Measurements from ENCODE around the gene C16orf46. TPM values are rescaled to one million over a fixed set of nuclear protein-coding genes. Genes with fewer than 3 reads are reported as not detected.
A peak's percentile ranks its signal among the peaks of the same experiment; 100 is the strongest.

The C16orf46 gene
- total and polyA plus RNA-seq, 2 of the 13 experiments (the other 11 are each of a cell fraction or from before 2014, with no cell fraction given) = 0.38 to 0.55 TPM

GRCh38 chr16:81035398-81035974 lies 41.6 kb downstream of the C16orf46 start, which contains the start of gene ATMIN (continued):
- TF ChIP-seq, protein P1, sequence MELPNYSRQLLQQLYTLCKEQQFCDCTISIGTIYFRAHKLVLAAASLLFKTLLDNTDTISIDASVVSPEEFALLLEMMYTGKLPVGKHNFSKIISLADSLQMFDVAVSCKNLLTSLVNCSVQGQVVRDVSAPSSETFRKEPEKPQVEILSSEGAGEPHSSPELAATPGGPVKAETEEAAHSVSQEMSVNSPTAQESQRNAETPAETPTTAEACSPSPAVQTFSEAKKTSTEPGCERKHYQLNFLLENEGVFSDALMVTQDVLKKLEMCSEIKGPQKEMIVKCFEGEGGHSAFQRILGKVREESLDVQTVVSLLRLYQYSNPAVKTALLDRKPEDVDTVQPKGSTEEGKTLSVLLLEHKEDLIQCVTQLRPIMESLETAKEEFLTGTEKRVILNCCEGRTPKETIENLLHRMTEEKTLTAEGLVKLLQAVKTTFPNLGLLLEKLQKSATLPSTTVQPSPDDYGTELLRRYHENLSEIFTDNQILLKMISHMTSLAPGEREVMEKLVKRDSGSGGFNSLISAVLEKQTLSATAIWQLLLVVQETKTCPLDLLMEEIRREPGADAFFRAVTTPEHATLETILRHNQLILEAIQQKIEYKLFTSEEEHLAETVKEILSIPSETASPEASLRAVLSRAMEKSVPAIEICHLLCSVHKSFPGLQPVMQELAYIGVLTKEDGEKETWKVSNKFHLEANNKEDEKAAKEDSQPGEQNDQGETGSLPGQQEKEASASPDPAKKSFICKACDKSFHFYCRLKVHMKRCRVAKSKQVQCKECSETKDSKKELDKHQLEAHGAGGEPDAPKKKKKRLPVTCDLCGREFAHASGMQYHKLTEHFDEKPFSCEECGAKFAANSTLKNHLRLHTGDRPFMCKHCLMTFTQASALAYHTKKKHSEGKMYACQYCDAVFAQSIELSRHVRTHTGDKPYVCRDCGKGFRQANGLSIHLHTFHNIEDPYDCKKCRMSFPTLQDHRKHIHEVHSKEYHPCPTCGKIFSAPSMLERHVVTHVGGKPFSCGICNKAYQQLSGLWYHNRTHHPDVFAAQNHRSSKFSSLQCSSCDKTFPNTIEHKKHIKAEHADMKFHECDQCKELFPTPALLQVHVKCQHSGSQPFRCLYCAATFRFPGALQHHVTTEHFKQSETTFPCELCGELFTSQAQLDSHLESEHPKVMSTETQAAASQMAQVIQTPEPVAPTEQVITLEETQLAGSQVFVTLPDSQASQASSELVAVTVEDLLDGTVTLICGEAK (IDR thresholded peaks at IDR 0.05) = no peak
- TF ChIP-seq, protein P1 (CRISPR knock-in tag; IDR thresholded peaks at IDR 0.05) = no peak
- TF ChIP-seq, protein P2, sequence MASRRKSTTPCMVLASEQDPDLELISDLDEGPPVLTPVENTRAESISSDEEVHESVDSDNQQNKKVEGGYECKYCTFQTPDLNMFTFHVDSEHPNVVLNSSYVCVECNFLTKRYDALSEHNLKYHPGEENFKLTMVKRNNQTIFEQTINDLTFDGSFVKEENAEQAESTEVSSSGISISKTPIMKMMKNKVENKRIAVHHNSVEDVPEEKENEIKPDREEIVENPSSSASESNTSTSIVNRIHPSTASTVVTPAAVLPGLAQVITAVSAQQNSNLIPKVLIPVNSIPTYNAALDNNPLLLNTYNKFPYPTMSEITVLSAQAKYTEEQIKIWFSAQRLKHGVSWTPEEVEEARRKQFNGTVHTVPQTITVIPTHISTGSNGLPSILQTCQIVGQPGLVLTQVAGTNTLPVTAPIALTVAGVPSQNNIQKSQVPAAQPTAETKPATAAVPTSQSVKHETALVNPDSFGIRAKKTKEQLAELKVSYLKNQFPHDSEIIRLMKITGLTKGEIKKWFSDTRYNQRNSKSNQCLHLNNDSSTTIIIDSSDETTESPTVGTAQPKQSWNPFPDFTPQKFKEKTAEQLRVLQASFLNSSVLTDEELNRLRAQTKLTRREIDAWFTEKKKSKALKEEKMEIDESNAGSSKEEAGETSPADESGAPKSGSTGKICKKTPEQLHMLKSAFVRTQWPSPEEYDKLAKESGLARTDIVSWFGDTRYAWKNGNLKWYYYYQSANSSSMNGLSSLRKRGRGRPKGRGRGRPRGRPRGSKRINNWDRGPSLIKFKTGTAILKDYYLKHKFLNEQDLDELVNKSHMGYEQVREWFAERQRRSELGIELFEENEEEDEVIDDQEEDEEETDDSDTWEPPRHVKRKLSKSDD (CRISPR knock-in tag; IDR thresholded peaks at IDR 0.05; ENCODE audit: low read depth) = peak; percentile 48; the same call in 1 of the 2 replicates
- peak; percentile 100 for TF ChIP-seq ZEB1 (IDR thresholded peaks at IDR 0.05; ENCODE audit: insufficient replicate concordance, low read depth)
- no peak for TF ChIP-seq PLSCR1 (CRISPR knock-in tag; IDR thresholded peaks at IDR 0.05; ENCODE audit: borderline replicate concordance)
- no peak for TF ChIP-seq MYNN (CRISPR knock-in tag; IDR thresholded peaks at IDR 0.05; ENCODE audit: low read depth)
- TF ChIP-seq JUND (CRISPR knock-in tag; IDR thresholded peaks at IDR 0.05) = no peak
- no peak for TF ChIP-seq ZNF510 (CRISPR knock-in tag; IDR thresholded peaks at IDR 0.05; ENCODE audit: low read depth)
- no peak for TF ChIP-seq KDM4B (CRISPR knock-in tag; IDR thresholded peaks at IDR 0.05)
- TF ChIP-seq TEAD2 (CRISPR knock-in tag; IDR thresholded peaks at IDR 0.05) = no peak
- TF ChIP-seq RXRB (CRISPR knock-in tag; IDR thresholded peaks at IDR 0.05; ENCODE audit: borderline replicate concordance) = peak; percentile 43; the same call in 1 of the 2 replicates
- no peak for TF ChIP-seq ZNF839 (CRISPR knock-in tag; IDR thresholded peaks at IDR 0.05; ENCODE audit: borderline replicate concordance)
- TF ChIP-seq SRF (IDR thresholded peaks at IDR 0.05; ENCODE audit: low read depth, low read length) = peak; percentile 66; the same call in 1 of the 2 replicates
- no peak; the same call in 1 of the 2 replicates for TF ChIP-seq ZNF776 (CRISPR knock-in tag; IDR thresholded peaks at IDR 0.05)
- TF ChIP-seq HHEX (CRISPR knock-in tag; IDR thresholded peaks at IDR 0.05) = no peak
- TF ChIP-seq RBFOX2 (IDR thresholded peaks at IDR 0.05; ENCODE audit: low read depth, low read length) = peak; percentile 72
- no peak for TF ChIP-seq SOX5 (CRISPR knock-in tag; IDR thresholded peaks at IDR 0.05; ENCODE audit: borderline replicate concordance)
- TF ChIP-seq SKI (IDR thresholded peaks at IDR 0.05; ENCODE audit: partially characterized antibody) = peak; percentile 57
- no peak for TF ChIP-seq MBD4 (IDR thresholded peaks at IDR 0.05; ENCODE audit: borderline replicate concordance, low read length)

All from HepG2 (cell line).